ENCODE data around the gene ZNF24. TPM values are rescaled to one million over a fixed set of nuclear protein-coding genes. Genes with fewer than 3 reads are reported as not detected.

ZNF24 gene
- total RNA-seq, 6 experiments from 2014 or later: 17.7 to 31.5 (median 25.5) TPM

GRCh38 chr18:35306588-35307250 lies 37.5 kb downstream of the ZNF24 start:
- Histone ChIP-seq H3K4me3 (no peak overlapping the region), H3K27me3 (no peaks in the 10 kb centered on the region), H3K4me1 (no peaks in the 10 kb centered on the region), H3K36me3 (peaks cover 0 to 8% (median 0%) of the 10 kb centered on the region in 4 donors), H3K9me3 (peaks cover 0 to 73% (median 27%) of the 10 kb centered on the region in 4 donors), H3K27ac (no peak overlapping the region)
- WGBS (ENCODE audit: insufficient coverage, low coverage, low lambda C conversion rate, missing lambda C conversion rate): 89% methylated on average over 5 of the region's 5 CpGs
- TF ChIP-seq POLR2A (IDR thresholded peaks at IDR 0.05) (no peak), CTCF (IDR thresholded peaks at IDR 0.05) (no peak)
- ATAC-seq: no peak
- no peak for DNase-seq
- intact Hi-C loops (cut with DNase I): no loop called here

- Histone ChIP-seq H3K27me3 (no peaks in the 10 kb centered on the region), H3K9me3 (peaks cover 0 to 67% (median 34%) of the 10 kb centered on the region in 4 donors), H3K4me1 (no peaks in the 10 kb centered on the region), H3K36me3 (peaks cover 0 to 8% (median 0%) of the 10 kb centered on the region in 4 donors), H3K27ac (no peak overlapping the region), H3K4me3 (no peak overlapping the region)
- WGBS (ENCODE audit: insufficient coverage, low coverage, low lambda C conversion rate, missing lambda C conversion rate): 100% methylated on average over 4 of the region's 4 CpGs
- intact Hi-C loops (cut with DNase I): no loop called here
- ATAC-seq (no peak), DNase-seq (no peak)
- TF ChIP-seq POLR2A (IDR thresholded peaks at IDR 0.05) (no peak), CTCF (IDR thresholded peaks at IDR 0.05) (no peak)
These were observed 40.6 kb downstream of the ZNF24 start for GRCh38 chr18:35303610-35304009.

GRCh38 chr18:35296060-35296459 lies 48.2 kb downstream of the ZNF24 start:
- H3K36me3 ChIP-seq: peaks cover 0 to 2% (median 0%) of the 10 kb centered on the region in 4 donors
- intact Hi-C loops (cut with DNase I): loop anchor here in 1 of 2 donors (10.0 kb wide), 1 partner anchor 51 kb away; the partner anchor contains the start of gene ZNF397
- WGBS (ENCODE audit: insufficient coverage, low coverage, low lambda C conversion rate, missing lambda C conversion rate): 93% methylated on average over 2 of the region's 2 CpGs

GRCh38 chr18:35291166-35291565 lies 53.1 kb downstream of the ZNF24 start:
- Histone ChIP-seq H3K4me3 (peak overlapping the region; percentile 69 to 83 (median 76)), H3K27ac (no peak overlapping the region), H3K36me3 (no peaks in the 10 kb centered on the region), H3K27me3 (no peaks in the 10 kb centered on the region), H3K4me1 (peaks cover 0 to 22% (median 2%) of the 10 kb centered on the region in 4 donors), H3K9me3 (no peaks in the 10 kb centered on the region)
- intact Hi-C loops (cut with DNase I): loop anchor here in 1 of 2 donors (10.0 kb wide), 1 partner anchor 46 kb away; the partner anchor contains the start of gene ZNF397
- DNase-seq (no peak), ATAC-seq (no peak)
- TF ChIP-seq POLR2A (IDR thresholded peaks at IDR 0.05) (no peak), CTCF (IDR thresholded peaks at IDR 0.05) (no peak)
- WGBS (ENCODE audit: insufficient coverage, low coverage, low lambda C conversion rate, missing lambda C conversion rate): 82% methylated on average over 2 of the region's 2 CpGs

More at GRCh38 chr18:35296060-35296459, 48.2 kb downstream of the ZNF24 start:
- Histone ChIP-seq H3K9me3 (peaks cover 0 to 13% (median 5%) of the 10 kb centered on the region in 4 donors), H3K4me3 (no peak overlapping the region), H3K27me3 (no peaks in the 10 kb centered on the region), H3K27ac (no peak overlapping the region), H3K4me1 (peaks cover 0 to 8% (median 0%) of the 10 kb centered on the region in 4 donors)
- ATAC-seq (no peak), DNase-seq (no peak)
- TF ChIP-seq POLR2A (IDR thresholded peaks at IDR 0.05): no peak
- TF ChIP-seq CTCF (IDR thresholded peaks at IDR 0.05): no peak

Measured in right lobe of liver (tissue), 6 donors.